Adrenal gland (tissue), 12 donors: ENCODE measurements around the gene LIN52. TPM values are rescaled to one million over a fixed set of nuclear protein-coding genes. Genes with fewer than 3 reads are reported as not detected.

Experiments used
- DNase-seq, 7 donors: peaks; one replicate each; pipeline ENCODE4 v3.0.0-alpha.2; 2019 to 2020
- H3K27ac ChIP-seq, 5 donors: fragments of 200-600 bp; sonication (generic) in 4 of 5; 1 replicate in 3 of 5; 2 replicates in 2 of 5; pipeline versions ENCODE4 v1.5.1 to v1.8.0; 2016 to 2020; ENCODE audit warnings: mild to moderate bottlenecking in 1 of 5
- H3K27me3 ChIP-seq: fragments of 200-600 bp; 2 replicates; pipeline ENCODE4 v1.8.0; 2021
- H3K36me3 ChIP-seq, 2 donors: fragments of 200-600 bp; replicated peaks in 1 of 2; 1 replicate in 1 of 2; 2 replicates in 1 of 2; pipeline versions ENCODE4 v1.5.1 to v1.8.0; 2018 to 2022
- H3K4me1 ChIP-seq, 2 donors: fragments of 200-600 bp; replicated peaks in 1 of 2; 1 replicate in 1 of 2; 2 replicates in 1 of 2; pipeline versions ENCODE4 v1.5.1 to v1.8.0; 2018 to 2021
- H3K4me3 ChIP-seq, 4 donors: fragments of 200-600 bp; sonication (generic) in 3 of 4; one replicate each; pipeline ENCODE4 v1.5.1; 2016 to 2018
- H3K9me3 ChIP-seq, 3 donors: fragments of 200-600 bp; sonication (generic) in 1 of 3; replicated peaks in 1 of 3; 1 replicate in 2 of 3; 2 replicates in 1 of 3; pipeline versions ENCODE4 v1.5.1 to v1.8.0; 2016 to 2021
- POLR2A ChIP-seq, 2 donors: fragments of 450-650 bp; IDR thresholded peaks; one replicate each; pipeline ENCODE4 v1.6.1; 2017; ENCODE audit warnings: antibody characterized with exemption in 2 of 2, mild to moderate bottlenecking in 2 of 2, moderate library complexity in 1 of 2
- WGBS, 4 donors: extraction: QIAGEN DNeasy Blood & Tissue Kit in 2 of 4; methylation state at CpG; one replicate each; pipeline versions ENCODE4 v1.1.5 to v1.1.7; 2013 to 2017; 5-methylcytosine and 5-hydroxymethylcytosine counted together
- intact Hi-C, 2 donors: fragments of 100-400 bp; cut with DNase I; formaldehyde crosslinking; loops; one replicate each; pipeline versions ENCODE4 v1.14.1 to v1.15.0; 2022 to 2023
- polyA plus RNA-seq, 3 donors: library from polyadenylated mRNA; stranded (reverse); fragments of 200-250 nt in 2 of 3; fragments of 350-450 nt in 1 of 3; fragmentation: Illumina TruSeq in 1 of 3; extraction: RNeasy Lipid Tissue Mini Kit (QIAGEN cat#74804) in 1 of 3; gene quantifications; one replicate each; pipeline ENCODE4 v1.2.3, GENCODE V29; 2013 to 2014
- total RNA-seq, 9 donors: library from RNA; depleted of rRNA in 4 of 9; stranded (reverse); fragments of >200 nt in 4 of 9; fragments of 120-200 nt in 1 of 9; fragmentation: NEBNext Ultra II Directional in 1 of 9; extraction: Animal tissue kit (Norgen Biotek cat#: 25700) in 1 of 9; gene quantifications; one replicate each; pipeline versions ENCODE4 v1.1.0 to v1.2.4, GENCODE V29; 2013 to 2023
- TF ChIP-seq, protein P1 (sequence below), 6 experiments: fragments of 450-650 bp in 4 of 6; fragments of 200-600 bp in 2 of 6; sonication (generic) in 1 of 6; IDR thresholded peaks; 1 replicate in 5 of 6; 2 replicates in 1 of 6; pipeline versions ENCODE4 v1.5.1 to v1.8.0; 2016 to 2021; ENCODE audit warnings: antibody characterized with exemption in 6 of 6, mild to moderate bottlenecking in 2 of 6, moderate library complexity in 1 of 6
- donor health status: healthy with polysubstance abuse.
- donor health status: Bipolar disorder and iron deficiency.
- donor health status: DM: yes; HTN: yes; CAD: no.
- donor health status: DM: no; HTN: no; CAD: no.
- donor health status: DM: no; HTN: no; CAD: no.
- donor health status: DM: yes; HTN: yes; CAD: no.

LIN52 gene
- total and polyA plus RNA-seq, 12 donors, result 4.6 to 14.3 (median 8.0) TPM

DNA sequence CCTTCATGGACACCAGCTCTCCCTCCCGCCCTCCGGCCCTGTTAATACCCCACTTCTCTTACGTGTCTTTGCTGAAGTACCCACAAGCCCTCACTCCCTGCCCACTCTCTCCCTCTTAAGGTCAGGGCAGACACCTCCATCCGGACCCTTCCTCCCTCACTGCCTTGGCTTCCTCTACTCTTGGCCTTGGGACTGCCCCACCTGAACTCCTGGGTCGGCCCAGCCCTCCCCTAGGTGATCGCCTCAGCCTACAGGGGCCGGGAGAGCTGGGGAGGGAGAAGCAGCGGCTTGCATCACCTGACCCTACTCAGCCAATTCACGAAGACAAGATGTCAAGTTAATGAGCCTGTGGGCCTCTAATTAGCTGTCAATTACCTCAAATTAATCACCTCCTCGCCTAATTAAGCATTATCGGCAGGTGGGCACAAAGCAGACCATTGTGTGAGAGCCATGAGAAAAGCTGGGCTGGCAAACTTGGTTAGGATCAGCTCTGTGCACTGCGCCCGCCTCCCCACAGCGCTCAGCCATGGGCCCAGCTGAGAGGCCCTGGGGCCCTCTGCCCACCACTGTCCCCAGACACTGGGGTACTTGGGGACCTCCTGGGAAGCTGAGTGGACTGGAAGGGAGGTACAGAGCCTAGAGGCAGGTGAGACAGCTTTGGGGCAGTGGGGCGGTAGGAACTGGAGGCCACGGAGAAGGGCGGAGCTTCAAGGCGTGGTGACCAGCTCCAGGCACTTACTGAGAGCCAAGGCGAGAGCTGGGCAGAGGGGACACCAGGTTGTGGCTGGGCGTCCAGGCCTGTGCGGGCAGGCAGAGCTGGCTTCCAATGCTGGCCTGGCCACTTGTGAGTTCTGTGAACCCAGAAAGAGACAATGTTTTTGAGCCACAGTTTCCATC lies 129.4 kb downstream of the LIN52 start:
- 83 to 89% (median 85%) methylated on average over 18 to 21 of the region's 21 CpGs for WGBS, 4 donors
- Histone ChIP-seq H3K27me3 (peaks cover 7% of the 10 kb centered on the region), H3K9me3 (no peaks in the 10 kb centered on the region), H3K36me3 (no peaks in the 10 kb centered on the region), H3K4me1 (no peaks in the 10 kb centered on the region), H3K4me3 (no peak overlapping the region), H3K27ac (no peak overlapping the region)
- no peak for DNase-seq
- TF ChIP-seq POLR2A (IDR thresholded peaks at IDR 0.05), result no peak
- TF ChIP-seq, protein P1, sequence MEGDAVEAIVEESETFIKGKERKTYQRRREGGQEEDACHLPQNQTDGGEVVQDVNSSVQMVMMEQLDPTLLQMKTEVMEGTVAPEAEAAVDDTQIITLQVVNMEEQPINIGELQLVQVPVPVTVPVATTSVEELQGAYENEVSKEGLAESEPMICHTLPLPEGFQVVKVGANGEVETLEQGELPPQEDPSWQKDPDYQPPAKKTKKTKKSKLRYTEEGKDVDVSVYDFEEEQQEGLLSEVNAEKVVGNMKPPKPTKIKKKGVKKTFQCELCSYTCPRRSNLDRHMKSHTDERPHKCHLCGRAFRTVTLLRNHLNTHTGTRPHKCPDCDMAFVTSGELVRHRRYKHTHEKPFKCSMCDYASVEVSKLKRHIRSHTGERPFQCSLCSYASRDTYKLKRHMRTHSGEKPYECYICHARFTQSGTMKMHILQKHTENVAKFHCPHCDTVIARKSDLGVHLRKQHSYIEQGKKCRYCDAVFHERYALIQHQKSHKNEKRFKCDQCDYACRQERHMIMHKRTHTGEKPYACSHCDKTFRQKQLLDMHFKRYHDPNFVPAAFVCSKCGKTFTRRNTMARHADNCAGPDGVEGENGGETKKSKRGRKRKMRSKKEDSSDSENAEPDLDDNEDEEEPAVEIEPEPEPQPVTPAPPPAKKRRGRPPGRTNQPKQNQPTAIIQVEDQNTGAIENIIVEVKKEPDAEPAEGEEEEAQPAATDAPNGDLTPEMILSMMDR (IDR thresholded peaks at IDR 0.05), result no peak
- intact Hi-C loops, result no loop called here

DNA sequence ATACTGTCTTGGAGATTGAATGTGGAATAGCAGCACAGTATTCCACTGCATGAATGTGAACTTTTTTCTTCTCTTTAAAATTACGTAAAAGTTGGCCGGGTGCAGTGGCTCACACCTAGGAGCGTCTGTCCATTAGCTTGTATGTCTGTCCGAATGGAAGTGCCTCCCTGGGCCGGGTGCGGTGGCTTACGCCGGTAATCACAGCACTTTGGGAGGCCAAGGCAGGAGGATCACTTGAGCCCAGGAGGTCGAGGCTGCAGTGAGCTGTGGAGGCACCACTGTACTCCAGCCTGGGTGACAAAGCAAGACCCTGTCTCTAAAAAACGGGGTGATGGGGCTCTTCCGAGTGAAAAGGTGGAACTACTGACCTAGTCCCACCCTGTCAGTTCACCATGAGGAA lies 131.9 kb downstream of the LIN52 start:
- Histone ChIP-seq H3K36me3 (no peaks in the 10 kb centered on the region), H3K27me3 (peaks cover 10% of the 10 kb centered on the region), H3K9me3 (no peaks in the 10 kb centered on the region), H3K4me3 (no peak overlapping the region), H3K4me1 (no peaks in the 10 kb centered on the region), H3K27ac (no peak overlapping the region)
- intact Hi-C loops, result no loop called here
- no peak for DNase-seq
- no peak for TF ChIP-seq POLR2A (IDR thresholded peaks at IDR 0.05)
- TF ChIP-seq, protein P1 (IDR thresholded peaks at IDR 0.05), result no peak
- 80 to 87% (median 84%) methylated on average over 10 to 11 of the region's 11 CpGs for WGBS, 4 donors

DNA sequence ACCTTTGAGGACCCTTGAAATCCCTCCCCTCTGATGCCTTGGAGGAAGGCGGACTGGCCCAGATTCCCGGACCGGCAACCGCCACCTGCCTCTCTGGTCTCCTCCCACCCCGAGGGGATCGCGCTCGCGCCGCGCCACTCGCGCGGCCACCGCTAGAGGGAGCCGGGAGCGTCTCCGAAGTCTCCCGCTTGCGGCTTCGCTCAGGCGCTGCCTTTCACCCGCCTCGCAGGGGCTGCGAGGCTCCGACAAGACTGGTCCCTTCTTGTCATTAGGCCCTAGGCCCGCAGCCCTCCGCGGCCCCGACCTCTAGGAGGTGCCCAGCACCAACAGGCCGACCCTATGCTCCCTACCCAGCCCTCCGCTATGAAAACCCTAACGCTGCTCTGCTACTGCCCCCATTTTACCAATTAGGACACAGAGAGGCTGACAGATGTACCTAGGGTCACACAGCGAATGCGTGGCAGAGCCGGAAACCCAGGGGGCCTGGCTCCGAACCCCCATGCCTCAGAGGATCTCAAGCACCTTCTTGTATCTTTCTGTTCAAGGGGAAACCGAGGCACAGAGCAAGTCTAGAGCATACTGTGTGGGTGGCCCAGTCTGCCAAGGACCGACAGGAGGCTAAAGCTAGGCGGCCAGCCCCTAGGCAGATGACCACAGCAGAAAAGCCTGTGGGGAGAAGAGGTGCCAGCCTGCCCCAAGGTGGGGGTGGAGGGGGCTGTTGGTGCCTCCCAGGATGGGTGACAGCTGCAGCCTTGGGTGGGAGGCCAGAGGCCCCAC lies 133.1 kb downstream of the LIN52 start:
- Histone ChIP-seq H3K4me3 (no peak overlapping the region), H3K27ac (no peak overlapping the region), H3K27me3 (peaks cover 10% of the 10 kb centered on the region), H3K9me3 (no peaks in the 10 kb centered on the region), H3K4me1 (no peaks in the 10 kb centered on the region), H3K36me3 (no peaks in the 10 kb centered on the region)
- DNase-seq, result peak; percentile 53 to 82 (median 71)
- TF ChIP-seq, protein P1 (IDR thresholded peaks at IDR 0.05), result peak; percentile 65 to 85 (median 82)
- TF ChIP-seq POLR2A (IDR thresholded peaks at IDR 0.05), result no peak
- 6 to 10% (median 8%) methylated on average over 9 to 40 of the region's 40 CpGs; no CpG with 5 or more reads in 1 of the 4 donors for WGBS, 4 donors
- intact Hi-C loops, result no loop called here

DNA sequence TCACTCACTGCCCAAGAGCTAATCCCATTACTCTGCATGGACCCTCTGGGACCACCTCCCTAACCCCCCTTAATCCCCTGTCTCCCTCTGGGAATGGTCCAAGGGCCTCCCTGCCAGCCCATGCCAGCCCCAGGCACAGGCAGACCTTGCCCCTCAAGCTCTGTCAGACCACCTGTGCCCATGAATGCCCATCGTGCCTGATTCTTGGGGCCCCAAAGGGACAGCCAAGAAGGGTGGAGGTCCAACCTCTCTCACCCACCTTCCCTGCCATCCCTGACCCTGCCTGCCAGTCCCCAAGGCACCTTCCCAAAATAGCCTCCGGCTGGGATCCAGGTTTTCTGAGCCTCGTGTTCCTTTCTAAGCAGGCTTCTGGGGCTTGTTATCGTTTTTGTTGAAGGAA lies 133.7 kb downstream of the LIN52 start:
- intact Hi-C loops, result no loop called here
- no peak overlapping the region for H3K27ac ChIP-seq
- WGBS, 4 donors, result 49 to 67% (median 61%) methylated on average over 2 to 4 of the region's 4 CpGs
- no peak for DNase-seq
- TF ChIP-seq POLR2A (IDR thresholded peaks at IDR 0.05), result no peak
- TF ChIP-seq, protein P1 (IDR thresholded peaks at IDR 0.05), result no peak
- no peaks in the 10 kb centered on the region for H3K9me3 ChIP-seq
- no peaks in the 10 kb centered on the region for H3K4me1 ChIP-seq
- no peaks in the 10 kb centered on the region for H3K36me3 ChIP-seq
- peaks cover 10% of the 10 kb centered on the region for H3K27me3 ChIP-seq
- no peak overlapping the region for H3K4me3 ChIP-seq
